HuH-7 (cell line): ENCODE data around the gene TCEAL4.
A peak's percentile ranks its signal among the peaks of the same experiment; 100 is the strongest.

Experiments
- DNase-seq: peaks from one replicate; pipeline ENCODE4 v3.0.0; 2011; ENCODE audit warnings: low spot score

Gene TCEAL4

DNA sequence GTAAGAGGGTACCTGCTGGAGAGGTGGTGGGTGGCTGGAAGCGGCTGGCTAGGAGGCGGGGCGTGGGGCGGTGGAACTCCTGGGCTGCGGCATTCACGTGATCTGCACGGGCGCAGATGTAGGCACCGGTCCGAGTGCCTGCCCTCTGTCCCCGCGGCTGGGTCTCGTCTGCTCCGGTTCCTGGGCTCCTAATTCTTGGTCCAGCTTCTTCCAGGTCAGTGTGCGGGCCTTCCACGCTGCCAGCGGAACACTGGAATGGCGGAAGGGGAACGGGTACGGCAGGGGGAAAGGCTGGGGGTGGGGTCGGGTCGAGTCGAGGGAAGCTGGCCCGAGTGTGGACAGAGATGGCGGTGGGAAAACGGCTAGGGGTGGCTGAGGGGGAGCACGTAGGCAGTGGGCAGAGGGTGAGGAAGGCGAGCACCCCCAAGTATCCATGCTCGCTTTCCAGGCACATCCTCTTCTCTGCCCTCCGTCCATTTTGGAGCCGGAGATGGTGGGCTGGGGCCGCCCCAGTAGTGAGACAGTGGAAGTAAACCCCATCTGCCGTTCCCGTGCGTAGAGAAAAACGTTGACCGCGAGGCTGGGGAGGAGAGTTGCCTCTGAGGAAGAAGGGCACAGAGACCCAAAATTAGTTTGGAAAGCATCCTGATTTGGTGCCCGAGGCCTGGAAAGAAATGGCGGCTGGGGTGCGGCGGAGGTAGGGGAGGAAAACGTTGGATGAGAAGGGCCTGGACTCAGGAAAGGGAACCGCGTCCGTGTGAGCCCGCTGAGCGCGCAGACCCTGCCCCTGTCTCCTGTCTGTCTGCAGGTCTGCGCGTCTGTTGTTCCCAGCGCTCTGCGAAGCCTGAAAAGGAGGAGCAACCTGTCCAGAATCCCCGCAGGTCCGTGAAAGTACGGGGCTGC is at the start of gene TCEAL4:
Gene TCEAL4, plus strand, starts transcription at position 105 of the 903 bp plus-strand sequence. CDS start 1,161 bp downstream, outside the sequence.
- DNase-seq, result peak; percentile 58

DNA sequence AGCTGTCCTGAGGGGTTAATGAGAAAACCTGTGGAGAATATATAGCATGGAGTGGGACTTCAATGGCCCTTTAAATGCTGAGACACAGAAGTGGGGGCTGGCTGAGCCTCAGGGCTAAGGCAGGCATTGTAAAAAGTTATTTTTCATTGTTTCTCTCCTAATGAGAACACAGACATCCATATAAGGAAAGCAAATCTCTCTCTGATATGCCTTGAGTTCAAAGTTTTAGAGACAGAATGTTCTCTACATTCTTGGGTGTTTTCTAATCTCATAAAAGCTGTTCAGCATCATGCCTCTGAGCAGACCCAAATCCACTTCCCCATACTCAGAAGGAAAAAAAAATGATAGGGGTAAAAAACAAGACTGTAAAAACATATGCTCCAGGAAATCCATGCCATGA is 49.2 kb upstream of the TCEAL4 start:
- DNase-seq, result no peak

DNA sequence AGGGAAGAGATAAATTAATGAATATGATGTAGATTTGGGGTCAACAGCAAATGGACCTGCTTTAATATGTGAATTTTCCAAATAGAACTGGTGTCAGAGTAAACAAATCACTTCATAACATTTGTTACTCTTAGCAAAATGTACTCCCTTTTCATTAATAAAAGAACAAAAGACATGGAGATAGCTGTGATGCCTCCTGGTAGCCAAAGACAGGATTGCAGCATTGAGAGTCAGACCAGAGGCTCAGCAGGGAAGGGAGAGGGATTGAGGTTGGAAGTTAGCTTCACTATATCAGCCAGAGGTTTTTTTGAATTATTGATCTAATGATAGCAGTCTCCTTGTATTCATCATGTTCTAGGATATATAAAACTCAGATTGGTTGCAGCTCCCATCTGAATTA is 48.6 kb upstream of the TCEAL4 start:
- no peak for DNase-seq

DNA sequence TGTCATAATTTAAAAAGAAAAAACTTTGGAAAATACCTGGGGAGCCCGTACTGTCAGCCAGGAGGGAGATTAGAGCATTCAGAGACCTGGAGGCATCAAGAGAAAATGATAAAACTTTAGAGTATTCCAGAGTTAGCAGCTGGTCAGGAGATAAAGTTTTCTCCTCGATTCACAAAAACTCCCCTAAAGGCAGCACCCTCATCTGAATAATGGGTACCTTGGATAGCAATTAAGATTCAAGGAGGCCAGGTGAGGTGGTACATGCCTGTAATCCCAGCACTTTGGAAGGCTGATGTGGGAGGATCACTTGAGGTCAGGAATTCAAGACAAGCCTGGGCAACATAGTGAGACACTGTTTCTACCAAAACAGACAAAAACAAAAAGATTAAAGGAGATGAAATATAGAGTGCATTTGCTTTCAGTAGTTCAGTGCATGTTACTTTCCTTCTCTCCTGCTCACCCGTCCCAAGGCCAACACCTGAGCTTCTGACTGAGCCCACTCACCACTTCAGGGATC is 47.4 kb upstream of the TCEAL4 start:
- no peak for DNase-seq

DNA sequence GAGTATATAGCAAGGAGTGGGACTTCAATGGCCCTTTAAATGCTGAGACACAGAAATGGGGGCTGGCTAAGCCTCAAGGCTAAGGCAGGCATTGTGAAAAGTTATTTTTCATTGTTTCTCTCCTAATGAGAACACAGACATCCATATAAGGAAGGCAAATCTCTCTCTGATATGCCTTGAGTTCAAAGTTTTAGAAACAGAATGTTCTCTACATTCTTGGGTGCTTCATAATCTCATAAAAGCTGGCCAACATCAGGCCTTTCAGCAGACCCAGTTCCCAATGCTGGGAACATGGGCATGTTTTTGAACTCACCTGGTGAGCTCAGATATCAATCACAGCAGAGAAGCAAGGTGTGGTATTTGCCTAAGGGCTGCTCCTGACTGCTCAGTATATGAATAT is 46.6 kb upstream of the TCEAL4 start:
- DNase-seq, result no peak

DNA sequence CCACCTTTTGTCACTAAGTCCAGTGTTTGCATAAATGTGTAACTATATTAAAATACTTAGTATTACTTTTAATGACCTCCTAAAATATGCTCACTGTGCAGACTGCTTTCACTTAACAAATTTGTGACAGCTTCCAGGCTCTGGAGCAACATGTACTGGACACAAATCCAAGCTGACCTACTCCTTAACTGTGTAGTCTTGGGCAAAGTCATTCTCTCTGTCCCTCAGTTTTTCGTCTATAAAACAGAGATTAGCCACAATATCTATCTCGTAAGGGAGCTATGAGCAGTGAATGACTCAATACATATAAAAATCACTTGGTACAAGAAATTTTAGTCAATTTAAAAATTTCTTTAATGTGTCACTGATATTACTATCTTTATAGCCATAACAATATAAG is 45.6 kb upstream of the TCEAL4 start:
- no peak for DNase-seq

DNA sequence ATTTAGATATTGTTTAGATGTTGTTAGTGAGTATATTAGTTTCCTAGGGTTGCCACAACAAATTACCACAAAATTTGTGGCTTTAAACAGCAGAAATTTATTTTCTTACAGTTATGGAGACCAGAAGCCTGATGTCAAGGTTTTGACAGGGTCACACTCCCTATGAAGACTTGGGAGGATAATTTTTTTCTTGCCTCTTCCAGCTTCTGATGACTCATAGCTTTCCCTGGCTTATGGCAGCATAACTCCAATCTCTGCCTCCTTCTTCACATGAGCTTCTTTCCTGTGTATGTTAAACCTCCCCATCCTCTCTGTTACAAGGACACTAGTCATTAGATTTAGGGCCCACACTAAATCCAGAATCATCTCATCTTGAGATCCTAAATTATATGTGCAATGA is 45.2 kb upstream of the TCEAL4 start:
- DNase-seq, result no peak

DNA sequence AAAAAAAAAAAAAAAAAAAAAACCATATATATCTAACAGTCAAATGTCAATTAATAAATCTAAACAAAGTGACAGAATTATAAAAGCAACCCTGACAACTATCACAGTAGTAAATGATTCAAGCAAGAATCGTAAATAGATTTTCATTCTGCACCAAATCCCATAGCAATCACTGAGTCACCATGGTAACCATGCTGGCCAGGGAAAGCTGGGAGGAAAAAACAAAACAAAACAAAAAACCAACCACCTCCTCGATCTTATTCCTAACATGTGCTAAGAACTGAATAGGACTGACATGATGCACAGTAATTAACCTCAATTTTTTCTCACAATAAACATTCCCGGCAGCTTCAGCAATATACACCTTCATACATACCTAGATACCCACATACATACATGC is 35.4 kb upstream of the TCEAL4 start:
- no peak for DNase-seq

DNA sequence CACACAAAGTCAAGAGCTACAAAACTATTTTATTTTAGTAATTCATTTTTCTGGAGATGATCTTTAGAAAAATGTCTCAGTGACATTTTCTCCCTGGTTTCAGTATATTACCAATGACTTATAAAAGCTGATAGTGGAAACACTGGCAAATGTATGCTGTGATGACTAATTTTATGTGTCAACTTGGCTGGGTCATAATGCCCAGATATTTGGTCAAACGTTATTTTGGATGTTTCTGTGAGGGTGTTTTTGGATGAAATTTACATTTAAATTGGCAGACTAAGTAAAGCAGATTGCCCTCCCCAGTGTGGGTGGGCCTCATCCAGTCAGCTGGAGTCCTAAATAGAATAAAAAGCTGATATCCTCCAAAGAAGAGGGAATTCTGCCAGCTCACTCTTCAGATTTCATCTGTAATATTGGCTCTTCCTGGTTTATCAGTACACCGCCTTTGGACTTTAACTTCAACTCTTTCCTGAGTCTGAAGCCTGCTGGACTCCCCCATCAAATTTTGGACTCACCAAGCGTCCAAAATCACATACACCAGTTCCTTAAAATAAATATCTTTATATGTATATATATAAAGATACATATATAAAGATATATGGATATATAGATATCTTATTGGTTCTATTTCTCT is 34.8 kb upstream of the TCEAL4 start:
- DNase-seq, result no peak

DNA sequence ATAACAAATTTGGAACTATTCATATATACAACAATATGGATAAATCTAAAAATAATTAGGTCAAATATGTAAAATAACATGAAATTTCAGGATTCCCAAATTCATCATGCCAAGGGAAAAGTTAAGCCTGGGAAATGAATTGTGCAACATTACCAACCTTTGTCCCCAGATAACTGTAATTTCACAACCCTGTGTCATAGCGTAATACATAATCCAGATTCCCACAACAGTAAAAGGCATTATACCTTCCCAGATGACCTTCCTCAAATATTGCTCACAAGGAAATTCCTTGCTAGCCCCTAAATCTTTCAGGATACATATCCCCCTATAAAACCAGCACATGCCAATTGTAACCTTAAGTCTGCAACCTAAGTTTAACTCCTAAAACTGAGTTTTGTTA is 33.1 kb upstream of the TCEAL4 start:
- DNase-seq, result peak; percentile 5

DNA sequence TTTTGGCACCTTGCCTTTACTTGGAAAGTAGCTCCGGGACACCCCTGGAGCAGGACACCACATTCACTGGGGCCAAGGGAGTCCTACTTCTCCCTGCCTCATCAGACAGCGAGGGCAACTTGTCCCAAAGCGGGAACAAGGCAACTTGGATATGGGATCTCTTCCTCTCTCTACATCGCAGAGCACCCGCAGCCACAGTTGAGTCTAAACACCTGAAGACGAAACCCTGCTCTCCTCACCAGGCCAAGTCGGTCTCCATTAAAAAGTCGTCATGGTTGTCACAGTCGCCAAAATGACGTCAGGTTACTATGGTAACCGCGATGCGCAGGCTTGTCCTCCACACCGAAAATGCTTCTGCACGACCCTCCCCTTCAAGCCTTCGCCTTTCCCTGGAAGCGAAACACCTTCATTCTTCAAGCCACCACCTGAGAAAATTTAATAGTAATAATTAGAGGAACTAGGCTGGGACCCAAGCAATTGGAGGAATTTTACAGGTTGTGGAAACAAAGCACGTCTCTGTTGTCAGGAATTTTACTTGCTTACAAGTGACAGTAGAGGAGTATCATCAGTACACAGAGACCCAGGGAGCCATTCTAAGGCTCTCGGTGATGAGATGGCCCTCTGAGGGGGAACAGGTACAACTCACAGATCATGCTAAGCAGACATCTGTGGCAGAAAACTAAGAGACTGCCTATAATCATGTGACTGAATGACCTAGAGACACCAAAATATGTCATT is 30.5 kb upstream of the TCEAL4 start:
- no peak for DNase-seq

DNA sequence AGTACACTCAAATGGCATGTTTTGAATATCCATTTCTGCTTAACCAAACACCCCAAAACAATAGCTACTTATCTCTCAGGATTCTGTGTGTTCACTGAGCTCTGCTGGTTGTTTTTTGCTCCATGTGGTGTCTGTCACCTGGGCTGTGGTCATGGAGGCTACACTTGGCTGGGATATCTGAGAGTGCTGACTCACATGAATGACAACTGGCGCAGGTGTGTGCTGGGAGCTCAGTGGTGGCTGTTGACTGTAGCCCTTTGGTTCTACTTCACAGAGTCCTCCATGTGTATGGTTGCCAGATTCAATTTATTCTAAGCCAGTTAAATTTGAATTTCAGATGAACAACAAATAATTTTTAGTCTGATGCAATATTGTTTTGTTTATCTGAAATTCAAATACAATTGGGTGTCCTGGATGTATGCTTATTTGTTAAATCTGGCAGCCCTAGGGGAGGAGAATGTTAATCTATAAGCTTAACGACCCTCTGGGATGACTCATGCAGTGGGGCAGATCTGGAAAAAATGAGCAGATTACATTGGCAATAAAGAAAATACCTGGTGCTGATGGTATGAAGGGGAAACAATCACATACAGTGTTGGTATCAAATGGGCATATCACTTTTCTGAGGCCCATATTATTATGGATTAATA is 28.2 kb upstream of the TCEAL4 start:
- no peak for DNase-seq

DNA sequence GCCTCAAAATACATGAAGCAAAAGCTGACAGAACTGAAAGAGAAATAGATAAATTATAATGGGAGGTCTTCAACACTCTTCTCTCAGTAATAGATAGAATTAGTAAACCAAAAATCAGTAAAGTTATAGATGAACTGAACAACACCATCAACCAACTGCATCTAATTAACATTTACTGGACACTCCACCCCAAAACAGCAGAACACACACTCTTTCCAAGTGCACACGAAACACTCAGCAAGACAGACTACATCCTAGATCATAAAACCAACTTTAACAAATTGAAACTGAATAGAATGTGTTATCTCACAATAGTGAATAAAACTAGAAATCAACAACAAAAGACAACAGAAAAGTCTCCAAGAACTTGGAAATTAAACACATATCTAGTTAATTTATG is 25.1 kb upstream of the TCEAL4 start:
- no peak for DNase-seq

DNA sequence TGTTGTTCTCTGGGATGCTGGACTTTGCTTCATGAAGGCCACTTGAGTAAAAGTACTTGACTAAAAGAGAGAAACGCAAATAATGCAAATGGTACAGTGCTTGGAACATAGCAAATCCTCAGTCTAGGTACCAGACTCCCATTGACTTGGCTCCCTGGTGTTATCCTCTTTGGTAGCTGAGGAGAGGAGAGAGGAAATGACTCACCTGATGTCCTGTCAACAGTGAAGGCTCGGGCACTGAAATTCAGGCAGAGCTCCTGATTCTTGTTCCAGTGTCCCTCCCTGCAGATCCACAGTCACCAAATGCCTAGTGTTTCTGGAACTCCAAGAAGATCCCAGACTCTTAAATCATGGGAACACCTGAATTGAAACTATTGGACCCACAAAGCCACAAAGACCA is 22.5 kb upstream of the TCEAL4 start:
- no peak for DNase-seq

DNA sequence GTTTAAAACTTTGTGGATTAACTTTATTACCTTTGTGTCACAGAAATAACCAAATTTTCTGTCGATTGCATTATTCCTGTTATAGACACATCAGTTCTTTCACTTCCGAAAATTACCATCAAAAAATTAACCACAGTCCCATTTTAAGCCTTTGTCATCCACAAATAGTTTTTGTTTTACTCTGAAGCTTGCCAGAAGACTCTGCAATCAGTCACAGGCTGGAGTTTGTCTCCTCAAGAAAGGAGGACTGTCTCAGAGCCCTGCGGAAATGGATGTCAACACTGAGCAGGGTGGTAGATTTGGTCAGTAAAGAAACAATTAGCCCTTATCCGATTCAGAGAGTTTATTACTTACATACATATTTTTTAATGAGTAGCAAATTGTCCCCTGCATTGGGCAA is 20.1 kb upstream of the TCEAL4 start:
- DNase-seq, result no peak

DNA sequence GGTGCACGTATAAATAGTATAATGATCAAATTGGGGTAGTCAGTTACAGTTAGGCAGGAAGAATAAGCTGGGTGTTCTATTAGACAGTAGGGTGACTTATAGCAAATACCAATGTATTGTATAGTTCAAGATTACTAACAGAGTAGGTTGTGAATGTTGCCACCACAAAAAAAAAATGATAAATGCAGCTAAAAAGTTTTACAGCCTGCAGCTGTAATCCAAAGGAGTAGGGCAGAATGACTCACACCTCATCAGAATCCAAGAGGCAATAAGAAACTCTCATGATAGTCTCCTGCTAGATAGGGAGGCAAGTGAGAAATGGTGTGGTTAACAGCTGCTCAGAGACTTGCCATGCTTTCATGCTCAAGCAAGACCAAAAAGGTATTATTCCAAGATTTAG is 19.6 kb upstream of the TCEAL4 start:
- DNase-seq, result no peak

DNA sequence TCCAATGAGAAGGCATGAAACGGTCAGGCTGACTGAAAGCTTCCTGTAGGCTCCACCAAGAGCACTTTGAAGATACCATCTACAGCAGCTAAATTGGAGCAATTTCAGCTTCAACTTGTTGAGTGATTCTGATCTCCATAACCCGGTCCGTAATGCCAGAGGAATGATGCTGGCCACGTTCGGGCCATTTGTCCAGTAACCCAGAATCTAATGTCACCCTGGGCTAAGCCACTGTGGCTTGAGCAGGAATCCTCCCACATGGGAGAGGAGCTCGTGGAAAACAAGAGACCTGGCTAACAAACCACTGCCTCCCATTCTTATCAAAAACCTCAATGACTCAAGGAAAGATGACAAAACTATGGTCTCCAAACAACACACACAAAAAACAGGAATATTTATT is 14.2 kb upstream of the TCEAL4 start:
- no peak for DNase-seq

DNA sequence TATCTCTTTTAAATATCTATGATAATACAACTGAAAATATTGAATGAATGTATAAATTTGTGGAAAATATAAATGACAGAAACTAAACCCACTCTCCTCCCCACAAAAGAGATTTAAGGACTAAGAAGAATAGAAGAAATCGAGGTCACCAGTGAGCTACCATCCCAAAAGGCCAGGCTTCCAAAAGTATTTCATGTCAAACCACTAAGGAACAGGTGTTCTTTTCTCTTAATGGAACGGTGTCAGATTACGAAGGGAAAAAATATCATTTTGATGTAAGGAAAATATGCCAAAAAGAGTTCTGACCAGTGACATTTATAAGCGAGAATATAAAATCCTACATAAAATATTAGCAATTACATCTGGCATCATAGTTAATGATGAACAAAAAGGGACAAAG is 13.6 kb upstream of the TCEAL4 start:
- DNase-seq, result no peak

DNA sequence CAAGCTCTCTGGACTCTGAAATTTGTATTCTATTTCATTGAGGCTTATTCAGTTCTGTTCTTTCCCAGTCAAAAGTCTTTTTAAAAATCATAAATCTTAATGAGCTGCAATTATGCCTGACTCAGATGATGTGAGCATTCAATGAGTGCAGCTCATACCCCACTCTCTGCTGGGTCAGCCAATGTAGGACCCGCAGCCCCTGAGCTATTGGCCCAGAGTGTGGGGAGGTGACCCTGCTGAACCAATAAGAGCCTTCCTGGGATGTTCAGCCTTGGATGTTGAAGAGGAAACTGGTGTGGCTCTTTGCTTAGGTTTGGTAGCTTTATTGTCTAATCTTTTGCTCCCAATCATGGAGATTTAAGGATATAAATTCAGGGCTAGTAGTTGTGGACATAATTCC is 12.1 kb upstream of the TCEAL4 start:
- no peak for DNase-seq

DNA sequence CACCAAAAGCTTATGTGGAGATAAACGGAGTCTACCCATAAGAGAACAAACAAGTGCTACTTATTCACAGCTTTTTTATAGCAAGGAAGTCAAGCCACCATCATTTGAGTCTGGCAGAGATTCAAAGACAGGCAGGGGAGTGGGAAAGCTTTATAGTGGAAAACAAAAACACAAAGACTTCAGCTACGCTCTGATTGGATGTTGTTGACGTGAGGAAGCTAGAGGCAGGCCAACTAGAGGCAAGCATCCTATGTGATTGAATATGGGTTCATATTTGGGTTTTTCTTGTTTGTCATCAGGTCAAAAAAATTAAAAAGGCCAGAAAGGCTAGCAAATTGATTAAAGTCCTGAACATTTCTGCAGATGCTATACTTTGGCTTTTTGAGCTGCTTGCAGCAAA is 719 bp upstream of the TCEAL4 start:
- DNase-seq, result no peak

DNA sequence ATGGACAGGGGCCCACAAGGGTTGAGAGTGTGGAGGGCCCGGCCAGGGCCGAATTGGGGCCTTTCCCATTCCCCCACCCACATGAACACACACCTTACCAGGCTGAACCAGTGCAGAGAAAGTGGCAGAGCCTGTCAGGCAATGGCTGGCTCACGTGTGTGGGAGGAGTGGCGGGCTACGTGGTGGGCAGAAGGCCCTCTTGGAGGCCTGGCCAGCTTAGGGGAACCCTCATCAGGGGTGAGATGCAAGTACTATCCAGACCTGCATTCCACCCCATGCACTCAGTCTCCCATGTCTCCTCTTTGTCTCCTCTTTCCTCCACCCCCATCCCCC is 965 bp downstream of the TCEAL4 start:
- DNase-seq, result no peak

DNA sequence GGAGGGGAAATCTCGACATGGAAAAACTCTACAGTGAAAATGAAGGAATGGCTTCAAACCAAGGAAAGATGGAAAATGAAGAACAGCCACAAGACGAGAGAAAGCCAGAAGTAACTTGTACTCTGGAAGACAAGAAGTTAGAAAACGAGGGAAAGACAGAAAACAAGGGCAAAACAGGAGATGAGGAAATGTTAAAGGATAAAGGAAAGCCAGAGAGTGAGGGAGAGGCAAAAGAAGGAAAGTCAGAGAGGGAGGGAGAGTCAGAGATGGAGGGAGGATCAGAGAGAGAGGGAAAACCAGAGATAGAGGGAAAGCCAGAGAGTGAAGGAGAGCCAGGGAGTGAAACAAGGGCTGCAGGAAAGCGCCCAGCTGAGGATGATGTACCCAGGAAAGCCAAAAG is 1.3 kb downstream of the TCEAL4 start:
- DNase-seq, result no peak
